H9 (cell line): ENCODE results near the gene HDAC7. TPM values are rescaled to one million over a fixed set of nuclear protein-coding genes. Genes with fewer than 3 reads are reported as not detected.

Experiments
- DNase-seq: peaks from one replicate; pipeline ENCODE4 v3.0.0-alpha.2; 2017
- H2AFZ ChIP-seq: one replicate; pipeline ENCODE4 v1.6.1; 2013; ENCODE audit warnings: mild to moderate bottlenecking, low read length, control low read depth, moderate library complexity
- H2AK5ac ChIP-seq: 2 replicates; pipeline ENCODE4 v1.6.1; 2013; ENCODE audit warnings: low read length, control low read depth, mixed read lengths; ENCODE audit not compliant: insufficient read length
- H2BK120ac ChIP-seq: one replicate; pipeline ENCODE4 v1.6.1; 2013; ENCODE audit warnings: low read depth, mild to moderate bottlenecking, low read length, control low read depth, inconsistent platforms; ENCODE audit not compliant: poor library complexity, severe bottlenecking
- H2BK12ac ChIP-seq: 2 replicates; pipeline ENCODE4 v1.6.1; 2013; ENCODE audit warnings: low read length, control low read depth, mixed read lengths, low read depth; ENCODE audit not compliant: insufficient read length
- H2BK15ac ChIP-seq: 2 replicates; pipeline ENCODE4 v1.6.1; 2013; ENCODE audit warnings: low read depth, low read length, control low read depth
- H2BK20ac ChIP-seq: one replicate; pipeline ENCODE4 v1.6.1; 2013; ENCODE audit warnings: low read depth, mild to moderate bottlenecking, low read length, control low read depth, inconsistent platforms; ENCODE audit not compliant: poor library complexity, severe bottlenecking
- H2BK5ac ChIP-seq: 2 replicates; pipeline ENCODE4 v1.6.1; 2013; ENCODE audit warnings: low read length, control low read depth, mixed read lengths; ENCODE audit not compliant: insufficient read length
- H3K14ac ChIP-seq: 2 replicates; pipeline ENCODE4 v1.6.1; 2013; ENCODE audit warnings: low read length, control low read depth; ENCODE audit not compliant: insufficient read depth
- H3K18ac ChIP-seq: 2 replicates; pipeline ENCODE4 v1.6.1; 2013; ENCODE audit warnings: low read depth, mild to moderate bottlenecking, mixed read lengths, low read length, control low read depth; ENCODE audit not compliant: insufficient read length
- H3K23ac ChIP-seq: 2 replicates; pipeline ENCODE4 v1.6.1; 2013; ENCODE audit warnings: low read length, control low read depth, mixed read lengths, low read depth; ENCODE audit not compliant: insufficient read length
- H3K23me2 ChIP-seq: 2 replicates; pipeline ENCODE4 v1.6.1; 2013; ENCODE audit warnings: low read depth, mild to moderate bottlenecking, mixed read lengths, low read length, control low read depth; ENCODE audit not compliant: insufficient read length, poor library complexity, severe bottlenecking
- H3K27ac ChIP-seq: 2 replicates; pipeline ENCODE4 v1.5.1; 2013; ENCODE audit warnings: low read length, control low read depth, mixed read lengths, low read depth; ENCODE audit not compliant: insufficient read length
- H3K27me3 ChIP-seq: 2 replicates; pipeline ENCODE4 v1.6.1; 2013; ENCODE audit warnings: low read length, control low read depth, inconsistent platforms; ENCODE audit not compliant: insufficient read depth
- H3K4ac ChIP-seq: 2 replicates; pipeline ENCODE4 v1.6.1; 2013; ENCODE audit warnings: low read depth, mild to moderate bottlenecking, control low read depth, inconsistent platforms, low read length, moderate library complexity
- H3K4me1 ChIP-seq: 2 replicates; pipeline ENCODE4 v1.6.1; 2013; ENCODE audit warnings: low read length, control low read depth, inconsistent platforms; ENCODE audit not compliant: insufficient read depth
- H3K4me2 ChIP-seq: 2 replicates; pipeline ENCODE4 v1.6.1; 2013; ENCODE audit warnings: low read length, control low read depth, mixed read lengths; ENCODE audit not compliant: insufficient read length, insufficient read depth
- H3K56ac ChIP-seq: 2 replicates; pipeline ENCODE4 v1.6.1; 2013; ENCODE audit warnings: low read depth, mild to moderate bottlenecking, mixed read lengths, low read length, control low read depth; ENCODE audit not compliant: insufficient read length
- H3K79me1 ChIP-seq: 2 replicates; pipeline ENCODE4 v1.6.1; 2013; ENCODE audit warnings: low read depth, mild to moderate bottlenecking, moderate library complexity, low read length, control low read depth, inconsistent platforms; ENCODE audit not compliant: insufficient read depth, poor library complexity, severe bottlenecking
- H3K79me2 ChIP-seq: 2 replicates; pipeline ENCODE4 v1.6.1; 2013; ENCODE audit warnings: low read length, control low read depth, inconsistent platforms; ENCODE audit not compliant: insufficient read depth
- H3K9ac ChIP-seq: 2 replicates; pipeline ENCODE4 v1.6.1; 2013; ENCODE audit warnings: low read length, control low read depth, mixed read lengths; ENCODE audit not compliant: insufficient read length; ENCODE audit errors: extremely low read depth
- H3K9me3 ChIP-seq: one replicate; pipeline ENCODE4 v1.6.1; 2013; ENCODE audit warnings: low read depth, low read length, inconsistent platforms; ENCODE audit not compliant: control insufficient read depth
- H3T11ph ChIP-seq: one replicate; pipeline ENCODE4 v1.6.1; 2013; ENCODE audit warnings: mild to moderate bottlenecking, low read length, control low read depth, inconsistent platforms
- H4K20me1 ChIP-seq: one replicate; pipeline ENCODE4 v1.6.1; 2013; ENCODE audit not compliant: control insufficient read depth, insufficient read length, insufficient read depth
- H4K5ac ChIP-seq: 2 replicates; pipeline ENCODE4 v1.6.1; 2013; ENCODE audit warnings: low read depth, mild to moderate bottlenecking, mixed read lengths, low read length, control low read depth; ENCODE audit not compliant: insufficient read length
- H4K8ac ChIP-seq: replicated peaks from 2 replicates; pipeline ENCODE4 v1.6.1; 2013; ENCODE audit warnings: low read length, control low read depth, mixed read lengths, low read depth; ENCODE audit not compliant: insufficient read length
- H4K91ac ChIP-seq: 2 replicates; pipeline ENCODE4 v1.6.1; 2013; ENCODE audit warnings: low read depth, mild to moderate bottlenecking, moderate library complexity, mixed read lengths, low read length, control low read depth; ENCODE audit not compliant: insufficient read length
- H3K27ac Mint-ChIP-seq, 3 experiments: 2 replicates in 2 of 3; 3 replicates in 1 of 3; pipeline ENCODE4 v1.8.0; 2020 to 2021; ENCODE audit warnings: mixed read lengths in 3 of 3, mild to moderate bottlenecking in 1 of 3, moderate library complexity in 1 of 3
- H3K27me3 Mint-ChIP-seq: 2 replicates; pipeline ENCODE4 v1.8.0; 2021; ENCODE audit warnings: low read depth, mild to moderate bottlenecking, moderate library complexity, mixed read lengths
- H3K36me3 Mint-ChIP-seq, 3 experiments: 2 replicates in 2 of 3; 3 replicates in 1 of 3; pipeline ENCODE4 v1.8.0; 2020 to 2021; ENCODE audit warnings: low read depth in 3 of 3, mixed read lengths in 3 of 3; ENCODE audit not compliant: insufficient read depth in 1 of 3
- H3K4me1 Mint-ChIP-seq, 2 experiments: 2 replicates each; pipeline ENCODE4 v1.8.0; 2020; ENCODE audit warnings: mixed read lengths in 2 of 2
- H3K4me3 Mint-ChIP-seq, 2 experiments: 2 replicates in 1 of 2; 3 replicates in 1 of 2; pipeline ENCODE4 v1.8.0; 2020 to 2021; ENCODE audit warnings: mild to moderate bottlenecking in 2 of 2, mixed read lengths in 2 of 2, moderate library complexity in 1 of 2
- H3K9me3 Mint-ChIP-seq, 2 experiments: 2 replicates in 1 of 2; 3 replicates in 1 of 2; pipeline ENCODE4 v1.8.0; 2020; ENCODE audit warnings: mild to moderate bottlenecking in 2 of 2, mixed read lengths in 2 of 2, moderate library complexity in 1 of 2
- CTCF ChIP-seq: fragments of 200-600 bp; sonication (generic); conservative IDR thresholded peaks from 3 replicates; pipeline ENCODE4 v1.8.0; 2021; ENCODE audit warnings: antibody characterized with exemption, mild to moderate bottlenecking
- WGBS: extraction: QIAGEN DNeasy Blood & Tissue Kit; methylation state at CpG from one replicate; pipeline ENCODE4 v1.1.7; 2013; ENCODE audit warnings: missing lambda C conversion rate, low lambda C conversion rate, mixed read lengths; ENCODE audit not compliant: insufficient read length; ENCODE audit errors: extremely low coverage; 5-methylcytosine and 5-hydroxymethylcytosine counted together
- total RNA-seq: library from RNA; stranded (reverse); gene quantifications from 2 replicates; pipeline ENCODE4 v1.2.1, GENCODE V29; 2021

HDAC7 gene
- total RNA-seq, 1 experiment from 2014 or later, result 72.1 TPM

- peak; percentile 74 for DNase-seq
- H4K8ac ChIP-seq, result no peak overlapping the region
- H2AK5ac ChIP-seq, result no peak overlapping the region
- no peak overlapping the region for H2BK5ac ChIP-seq
- H4K20me1 ChIP-seq, result no peaks in the 10 kb centered on the region
- H2BK20ac ChIP-seq, result no peak overlapping the region
- peaks cover 18% of the 10 kb centered on the region; the same call in 1 of the 2 replicates for H3K4me1 ChIP-seq
- H4K91ac ChIP-seq, result no peak overlapping the region
- peak overlapping the region; percentile 51 for H3K18ac ChIP-seq
- Mint-ChIP-seq H3K27me3 (peaks cover 12% of the 10 kb centered on the region), H3K36me3 (peaks cover 0 to 9% (median 5%) of the 10 kb centered on the region in 3 experiments; a peak in 3 of 7 replicates), H3K27ac (peak overlapping the region in 1 of 3 experiments; percentile 85; a peak in 2 of 7 replicates), H3K9me3 (no peaks in the 10 kb centered on the region), H3K4me1 (peaks cover 52 to 54% of the 10 kb centered on the region in 2 experiments), H3K4me3 (peak overlapping the region; percentile 83 to 87)
- no peak overlapping the region for H3T11ph ChIP-seq
- no peak overlapping the region for H3K27ac ChIP-seq
- H3K4me2 ChIP-seq, result peak overlapping the region; percentile 69
- H3K4ac ChIP-seq, result no peak overlapping the region
- H2AFZ ChIP-seq, result no peak overlapping the region
- H2BK120ac ChIP-seq, result no peak overlapping the region
- H4K5ac ChIP-seq, result no peak overlapping the region
- H3K56ac ChIP-seq, result no peak overlapping the region
- H2BK15ac ChIP-seq, result no peak overlapping the region
- peaks cover 23% of the 10 kb centered on the region; the same call in 1 of the 2 replicates for H3K79me2 ChIP-seq
- no peaks in the 10 kb centered on the region for H3K9me3 ChIP-seq
- no peak overlapping the region for H3K23ac ChIP-seq
- peaks cover 7% of the 10 kb centered on the region for H3K23me2 ChIP-seq
- H3K79me1 ChIP-seq, result no peaks in the 10 kb centered on the region
- peak overlapping the region; percentile 46 for H3K9ac ChIP-seq
- peak overlapping the region; percentile 27 for H3K14ac ChIP-seq
- no peaks in the 10 kb centered on the region for H3K27me3 ChIP-seq
- peak; percentile 54; the same call in 2 of the 3 replicates for TF ChIP-seq CTCF
- H2BK12ac ChIP-seq, result no peak overlapping the region
- no CpG with 5 or more reads among the region's 77 CpGs for WGBS
Measured at GRCh38 chr12:47819138-47819895, 386 bp downstream of the HDAC7 start.
